SK-N-DZ (cell line): ENCODE data around the gene H2BK1.
A peak's percentile ranks its signal among the peaks of the same experiment; 100 is the strongest.

ENCODE experiments used
- DNase-seq: peaks from one replicate; pipeline ENCODE4 v3.0.0-alpha.2; 2015; ENCODE audit warnings: low spot score

Gene H2BK1

GRCh38 chr7:151245360-151246101, 35.2 kb upstream of the H2BK1 start:
- peak; percentile 48 for DNase-seq

DNA sequence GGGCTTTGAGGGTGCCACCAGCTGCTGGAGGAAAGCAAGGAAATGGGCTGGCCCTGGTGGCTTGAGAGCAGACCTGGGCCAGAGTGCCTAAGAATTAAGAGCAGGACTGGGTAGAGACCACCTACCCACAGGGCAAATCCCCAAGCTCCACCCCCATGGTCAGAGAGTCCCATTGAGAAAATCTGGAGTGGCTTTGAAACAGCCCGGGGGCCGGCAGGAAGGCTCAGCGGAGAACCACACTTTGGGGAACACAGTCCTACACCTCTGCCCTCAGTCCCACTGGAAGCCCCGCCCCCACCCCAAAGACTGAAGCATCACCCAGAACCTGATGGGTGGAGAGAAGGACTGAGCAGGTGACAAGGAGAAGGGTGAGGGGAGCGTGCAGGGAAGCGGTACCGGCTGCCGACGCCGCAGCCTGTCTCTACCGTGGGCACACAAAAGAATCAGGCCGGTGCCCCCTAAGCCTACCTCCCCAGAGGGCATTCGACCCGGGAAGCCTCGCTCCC, 34.6 kb upstream of the H2BK1 start:
- DNase-seq = no peak

DNA sequence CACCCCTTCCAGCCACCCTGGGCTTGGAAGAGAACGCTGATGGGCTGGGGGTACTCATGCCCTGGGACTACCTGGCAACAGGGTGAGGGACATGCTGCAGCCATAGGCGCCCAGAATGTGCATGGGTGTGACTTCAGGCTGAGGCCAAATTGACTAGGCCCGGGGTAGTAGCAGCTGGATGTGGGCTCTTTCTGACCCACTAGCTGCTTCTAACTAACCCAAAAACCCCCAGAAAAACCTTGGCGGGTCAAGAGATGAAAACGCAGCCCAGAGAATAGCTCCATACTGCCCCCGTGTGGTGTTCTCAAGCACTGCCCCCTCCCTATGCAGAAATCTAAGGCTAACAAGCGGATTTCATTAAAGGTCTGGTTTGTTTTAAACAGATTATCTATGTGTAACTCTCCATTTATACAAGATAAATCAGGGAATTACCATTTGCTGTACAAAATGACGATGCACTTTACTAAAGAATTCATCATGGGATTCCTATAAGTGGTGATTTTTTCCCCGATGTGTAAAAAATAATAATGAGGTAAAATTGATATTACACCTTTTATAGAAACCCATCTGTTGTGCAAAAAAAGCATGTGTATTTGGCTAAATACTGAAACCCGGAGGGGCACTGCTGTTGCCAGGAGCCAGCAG, 34.0 kb upstream of the H2BK1 start:
- peak; percentile 63 for DNase-seq

- peak; percentile 61 for DNase-seq
These were observed 33.3 kb upstream of the H2BK1 start for GRCh38 chr7:151243408-151244195.

DNA sequence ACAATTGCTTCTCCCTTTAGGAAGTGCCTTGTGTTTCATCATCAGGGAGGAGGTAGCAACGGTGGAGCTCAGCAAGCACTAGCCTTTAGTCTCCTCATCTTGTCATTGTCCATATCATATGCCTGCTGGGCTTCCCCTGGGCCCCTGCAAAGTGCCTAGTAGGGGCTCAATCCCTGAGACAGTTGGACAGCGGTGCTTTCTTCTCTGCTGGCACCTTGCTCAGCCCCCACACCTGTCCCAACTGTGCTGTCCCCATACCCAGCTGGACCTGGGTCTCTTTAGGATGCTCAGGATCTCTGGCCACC, 32.7 kb upstream of the H2BK1 start:
- DNase-seq = no peak

DNA sequence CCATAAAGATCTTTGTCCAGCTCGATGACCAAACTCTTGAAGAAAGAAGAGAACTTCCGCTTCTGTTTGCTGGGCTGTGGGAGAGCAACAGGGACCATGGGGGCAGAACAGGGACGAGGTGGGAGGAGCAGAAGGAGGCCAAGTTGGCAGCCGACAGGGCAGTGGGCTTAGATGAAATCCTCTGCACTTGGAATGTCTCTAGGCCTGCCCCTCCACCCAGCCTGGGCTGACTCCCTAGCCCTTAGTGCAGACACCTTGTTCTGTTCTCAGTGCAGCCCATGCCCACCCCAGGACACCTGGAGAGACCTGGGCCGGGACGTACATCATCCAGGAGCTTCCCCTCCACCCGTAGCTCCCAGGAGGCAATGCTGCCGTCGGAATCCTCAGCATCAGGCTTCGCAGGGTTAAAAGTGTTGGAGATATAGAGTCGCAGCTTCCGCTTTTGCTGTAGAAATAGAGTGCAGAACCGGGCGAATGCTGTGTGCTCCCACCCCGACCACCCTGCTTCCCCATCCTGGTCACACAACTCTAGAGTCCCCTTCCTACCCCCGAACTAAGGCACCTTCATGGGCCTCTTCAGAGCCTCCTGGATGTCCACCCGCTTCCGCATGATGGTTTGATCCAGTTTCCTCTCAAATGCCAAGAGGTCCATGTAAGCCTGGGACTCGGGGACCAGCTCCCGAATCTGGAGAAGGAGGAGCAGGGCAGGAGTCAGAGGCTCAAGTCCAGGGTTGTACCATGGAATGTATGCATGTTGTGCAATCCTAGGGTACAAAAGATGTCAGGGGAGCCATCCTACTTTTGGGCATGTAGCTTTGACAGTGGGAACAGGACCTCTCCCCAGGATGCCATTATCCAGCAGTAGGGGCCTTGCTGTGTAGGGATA, 32.1 kb upstream of the H2BK1 start:
- DNase-seq = no peak

- no peak for DNase-seq
These were observed 31.4 kb upstream of the H2BK1 start for GRCh38 chr7:151241755-151242096.

DNA sequence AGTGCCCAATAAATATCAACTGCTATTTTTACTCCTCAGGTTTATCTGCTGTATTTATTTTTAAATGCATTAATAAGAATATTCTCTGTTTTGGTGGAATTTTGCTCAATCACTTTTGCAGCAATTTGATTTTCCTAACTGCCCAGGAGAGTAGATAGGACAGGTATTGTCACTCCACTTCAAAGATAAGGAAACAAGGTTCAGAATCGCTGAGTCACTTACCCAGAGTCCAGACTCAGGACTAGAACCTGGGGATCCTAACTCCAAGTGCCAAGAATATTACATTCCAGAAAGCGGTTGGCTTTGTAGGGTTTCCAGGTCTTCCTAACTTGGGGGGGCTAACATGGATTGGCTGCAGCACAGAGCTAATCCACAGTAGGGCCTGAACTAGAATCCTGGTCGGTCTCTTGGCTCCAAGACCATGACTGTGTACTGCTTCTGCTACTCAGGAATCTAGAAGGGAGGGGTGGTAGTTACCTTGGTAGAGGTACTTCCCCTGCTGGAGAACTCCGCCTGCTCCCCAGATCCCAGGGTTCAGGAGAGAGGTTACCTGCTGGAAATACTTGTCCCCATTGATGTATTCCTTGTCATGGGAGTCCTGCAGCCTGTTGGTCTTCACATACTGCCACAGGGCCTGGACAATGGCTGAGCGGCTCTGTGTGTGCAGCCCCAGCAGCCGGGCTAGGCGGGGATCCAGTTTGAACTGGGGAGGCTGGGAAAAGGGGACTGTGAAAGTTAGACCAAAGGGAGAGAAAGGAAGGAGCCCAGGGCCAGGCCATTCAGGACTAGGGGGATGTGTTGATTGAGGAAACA, 30.9 kb upstream of the H2BK1 start:
- DNase-seq = no peak

DNA sequence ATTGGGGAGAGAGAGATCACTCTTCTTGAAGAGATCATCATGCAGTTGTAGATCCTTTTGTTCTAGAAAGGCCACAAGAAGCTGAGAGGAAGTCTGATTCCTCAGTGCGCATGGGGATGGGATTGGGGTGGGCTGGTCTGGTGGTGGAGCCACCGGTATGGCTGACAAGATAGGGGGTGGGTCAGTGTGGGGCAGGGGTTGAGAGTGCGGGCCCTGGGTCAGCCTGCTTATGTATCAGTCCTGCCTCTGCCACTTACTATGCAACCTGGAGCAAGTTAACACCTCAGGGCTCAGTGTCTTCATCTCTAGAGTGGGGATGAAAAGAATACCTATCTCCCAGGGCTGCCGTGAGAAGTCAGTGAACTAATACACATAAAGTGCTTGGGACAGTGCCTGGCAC, 30.2 kb upstream of the H2BK1 start:
- DNase-seq = no peak

GRCh38 chr7:151239837-151240459, 29.7 kb upstream of the H2BK1 start:
- DNase-seq = no peak

GRCh38 chr7:151238924-151239836, 28.9 kb upstream of the H2BK1 start:
- DNase-seq = no peak

- DNase-seq = no peak
These were observed 28.0 kb upstream of the H2BK1 start for GRCh38 chr7:151238190-151238810.

GRCh38 chr7:151237244-151238189, 27.2 kb upstream of the H2BK1 start:
- DNase-seq = no peak

- DNase-seq = no peak
These were observed 26.1 kb upstream of the H2BK1 start for GRCh38 chr7:151236406-151236805.

DNA sequence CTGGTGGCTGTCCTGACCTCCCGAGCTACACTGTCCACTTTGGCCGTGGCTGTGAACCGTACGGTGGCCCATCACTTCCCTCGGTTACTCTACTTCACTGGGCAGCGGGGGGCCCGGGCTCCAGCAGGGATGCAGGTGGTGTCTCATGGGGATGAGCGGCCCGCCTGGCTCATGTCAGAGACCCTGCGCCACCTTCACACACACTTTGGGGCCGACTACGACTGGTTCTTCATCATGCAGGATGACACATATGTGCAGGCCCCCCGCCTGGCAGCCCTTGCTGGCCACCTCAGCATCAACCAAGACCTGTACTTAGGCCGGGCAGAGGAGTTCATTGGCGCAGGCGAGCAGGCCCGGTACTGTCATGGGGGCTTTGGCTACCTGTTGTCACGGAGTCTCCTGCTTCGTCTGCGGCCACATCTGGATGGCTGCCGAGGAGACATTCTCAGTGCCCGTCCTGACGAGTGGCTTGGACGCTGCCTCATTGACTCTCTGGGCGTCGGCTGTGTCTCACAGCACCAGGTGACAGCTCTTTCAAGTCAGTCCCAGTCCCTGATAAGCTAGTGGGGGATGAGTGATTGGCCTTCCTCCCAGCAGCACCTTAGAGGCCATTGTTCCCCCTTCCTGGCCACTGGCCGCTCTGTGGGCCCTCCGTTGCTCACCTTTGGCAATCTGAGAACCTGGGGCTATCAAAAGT, 25.0 kb upstream of the H2BK1 start:
- DNase-seq = no peak

DNA sequence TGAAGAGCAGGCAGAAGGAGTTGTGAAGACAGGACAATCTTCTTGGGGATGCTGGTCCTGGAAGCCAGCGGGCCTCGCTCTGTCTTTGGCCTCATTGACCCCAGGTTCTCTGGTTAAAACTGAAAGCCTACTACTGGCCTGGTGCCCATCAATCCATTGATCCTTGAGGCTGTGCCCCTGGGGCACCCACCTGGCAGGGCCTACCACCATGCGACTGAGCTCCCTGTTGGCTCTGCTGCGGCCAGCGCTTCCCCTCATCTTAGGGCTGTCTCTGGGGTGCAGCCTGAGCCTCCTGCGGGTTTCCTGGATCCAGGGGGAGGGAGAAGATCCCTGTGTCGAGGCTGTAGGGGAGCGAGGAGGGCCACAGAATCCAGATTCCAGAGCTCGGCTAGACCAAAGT, 23.5 kb upstream of the H2BK1 start:
- DNase-seq = no peak
